ENCODE results near the gene GPC5.

Gene GPC5

GRCh38 chr13:92044351-92044750 is 645.9 kb downstream of the GPC5 start:
- Mint-ChIP-seq H3K4me3 (no peak overlapping the region), H3K27ac (no peak overlapping the region), H3K4me1 (ENCODE audit: low read depth) (no peaks in the 10 kb centered on the region), H3K36me3 (ENCODE audit: low read depth) (no peaks in the 10 kb centered on the region), H3K9me3 (no peaks in the 10 kb centered on the region), H3K27me3 (ENCODE audit: low read depth) (no peaks in the 10 kb centered on the region)

- H3K36me3 Mint-ChIP-seq (ENCODE audit: low read depth), result no peaks in the 10 kb centered on the region
- no peak overlapping the region for H3K27ac Mint-ChIP-seq
- H3K4me3 Mint-ChIP-seq, result no peak overlapping the region
- H3K9me3 Mint-ChIP-seq, result peaks cover 4% of the 10 kb centered on the region
- H3K4me1 Mint-ChIP-seq (ENCODE audit: low read depth), result no peaks in the 10 kb centered on the region
- no peaks in the 10 kb centered on the region for H3K27me3 Mint-ChIP-seq (ENCODE audit: low read depth)
Observed at GRCh38 chr13:92054389-92054788, 656.0 kb downstream of the GPC5 start.

GRCh38 chr13:92074658-92075057 is 676.2 kb downstream of the GPC5 start:
- Mint-ChIP-seq H3K9me3 (no peaks in the 10 kb centered on the region), H3K27me3 (ENCODE audit: low read depth) (no peaks in the 10 kb centered on the region), H3K4me1 (ENCODE audit: low read depth) (no peaks in the 10 kb centered on the region), H3K27ac (no peak overlapping the region), H3K36me3 (ENCODE audit: low read depth) (no peaks in the 10 kb centered on the region), H3K4me3 (no peak overlapping the region)

GRCh38 chr13:92097337-92097903 is 699.0 kb downstream of the GPC5 start:
- no peak overlapping the region for H3K27ac Mint-ChIP-seq
- no peaks in the 10 kb centered on the region for H3K27me3 Mint-ChIP-seq (ENCODE audit: low read depth)
- H3K9me3 Mint-ChIP-seq, result no peaks in the 10 kb centered on the region
- H3K36me3 Mint-ChIP-seq (ENCODE audit: low read depth), result no peaks in the 10 kb centered on the region
- no peaks in the 10 kb centered on the region for H3K4me1 Mint-ChIP-seq (ENCODE audit: low read depth)
- H3K4me3 Mint-ChIP-seq, result no peak overlapping the region

GRCh38 chr13:92101801-92102200 is 703.4 kb downstream of the GPC5 start:
- Mint-ChIP-seq H3K27me3 (ENCODE audit: low read depth) (no peaks in the 10 kb centered on the region), H3K27ac (no peak overlapping the region), H3K36me3 (ENCODE audit: low read depth) (no peaks in the 10 kb centered on the region), H3K4me3 (no peak overlapping the region), H3K4me1 (ENCODE audit: low read depth) (no peaks in the 10 kb centered on the region), H3K9me3 (no peaks in the 10 kb centered on the region)

- H3K4me1 Mint-ChIP-seq (ENCODE audit: low read depth), result no peaks in the 10 kb centered on the region
- no peak overlapping the region for H3K27ac Mint-ChIP-seq
- H3K27me3 Mint-ChIP-seq (ENCODE audit: low read depth), result no peaks in the 10 kb centered on the region
- H3K4me3 Mint-ChIP-seq, result no peak overlapping the region
- H3K36me3 Mint-ChIP-seq (ENCODE audit: low read depth), result no peaks in the 10 kb centered on the region
- no peaks in the 10 kb centered on the region for H3K9me3 Mint-ChIP-seq
Observed at GRCh38 chr13:92103689-92104153, 705.3 kb downstream of the GPC5 start.

GRCh38 chr13:92122186-92122853 is 723.9 kb downstream of the GPC5 start:
- Mint-ChIP-seq H3K36me3 (ENCODE audit: low read depth) (no peaks in the 10 kb centered on the region), H3K4me3 (no peak overlapping the region), H3K27me3 (ENCODE audit: low read depth) (no peaks in the 10 kb centered on the region), H3K4me1 (ENCODE audit: low read depth) (no peaks in the 10 kb centered on the region), H3K27ac (no peak overlapping the region), H3K9me3 (no peaks in the 10 kb centered on the region)

- Mint-ChIP-seq H3K27ac (no peak overlapping the region), H3K4me1 (ENCODE audit: low read depth) (no peaks in the 10 kb centered on the region), H3K9me3 (no peaks in the 10 kb centered on the region), H3K4me3 (no peak overlapping the region), H3K36me3 (ENCODE audit: low read depth) (no peaks in the 10 kb centered on the region), H3K27me3 (ENCODE audit: low read depth) (no peaks in the 10 kb centered on the region)
Observed at GRCh38 chr13:92126399-92126798, 728.0 kb downstream of the GPC5 start.

- Mint-ChIP-seq H3K36me3 (ENCODE audit: low read depth) (no peaks in the 10 kb centered on the region), H3K4me3 (no peak overlapping the region), H3K4me1 (ENCODE audit: low read depth) (no peaks in the 10 kb centered on the region), H3K27me3 (ENCODE audit: low read depth) (no peaks in the 10 kb centered on the region), H3K27ac (no peak overlapping the region), H3K9me3 (no peaks in the 10 kb centered on the region)
Observed at GRCh38 chr13:92135509-92135908, 737.1 kb downstream of the GPC5 start.

GRCh38 chr13:92136449-92137155 is 738.2 kb downstream of the GPC5 start:
- no peak overlapping the region for H3K27ac Mint-ChIP-seq
- H3K27me3 Mint-ChIP-seq (ENCODE audit: low read depth), result no peaks in the 10 kb centered on the region
- no peak overlapping the region for H3K4me3 Mint-ChIP-seq
- H3K9me3 Mint-ChIP-seq, result no peaks in the 10 kb centered on the region
- H3K36me3 Mint-ChIP-seq (ENCODE audit: low read depth), result no peaks in the 10 kb centered on the region
- no peaks in the 10 kb centered on the region for H3K4me1 Mint-ChIP-seq (ENCODE audit: low read depth)

GRCh38 chr13:92137520-92137919 is 739.1 kb downstream of the GPC5 start:
- Mint-ChIP-seq H3K4me1 (ENCODE audit: low read depth) (no peaks in the 10 kb centered on the region), H3K36me3 (ENCODE audit: low read depth) (no peaks in the 10 kb centered on the region), H3K27me3 (ENCODE audit: low read depth) (no peaks in the 10 kb centered on the region), H3K4me3 (no peak overlapping the region), H3K27ac (no peak overlapping the region), H3K9me3 (no peaks in the 10 kb centered on the region)

GRCh38 chr13:92143766-92144165 is 745.3 kb downstream of the GPC5 start:
- Mint-ChIP-seq H3K36me3 (ENCODE audit: low read depth) (no peaks in the 10 kb centered on the region), H3K4me1 (ENCODE audit: low read depth) (no peaks in the 10 kb centered on the region), H3K4me3 (no peak overlapping the region), H3K27me3 (ENCODE audit: low read depth) (no peaks in the 10 kb centered on the region), H3K9me3 (no peaks in the 10 kb centered on the region), H3K27ac (no peak overlapping the region)

GRCh38 chr13:92150606-92151005 is 752.2 kb downstream of the GPC5 start:
- no peak overlapping the region for H3K4me3 Mint-ChIP-seq
- no peaks in the 10 kb centered on the region for H3K36me3 Mint-ChIP-seq (ENCODE audit: low read depth)
- no peak overlapping the region for H3K27ac Mint-ChIP-seq
- no peaks in the 10 kb centered on the region for H3K4me1 Mint-ChIP-seq (ENCODE audit: low read depth)
- H3K27me3 Mint-ChIP-seq (ENCODE audit: low read depth), result no peaks in the 10 kb centered on the region
- H3K9me3 Mint-ChIP-seq, result no peaks in the 10 kb centered on the region

- Mint-ChIP-seq H3K27ac (no peak overlapping the region), H3K4me1 (ENCODE audit: low read depth) (no peaks in the 10 kb centered on the region), H3K4me3 (no peak overlapping the region), H3K36me3 (ENCODE audit: low read depth) (no peaks in the 10 kb centered on the region), H3K9me3 (no peaks in the 10 kb centered on the region), H3K27me3 (ENCODE audit: low read depth) (no peaks in the 10 kb centered on the region)
Observed at GRCh38 chr13:92158346-92158745, 759.9 kb downstream of the GPC5 start.

- Mint-ChIP-seq H3K4me1 (ENCODE audit: low read depth) (no peaks in the 10 kb centered on the region), H3K36me3 (ENCODE audit: low read depth) (no peaks in the 10 kb centered on the region), H3K27me3 (ENCODE audit: low read depth) (no peaks in the 10 kb centered on the region), H3K4me3 (no peak overlapping the region), H3K27ac (no peak overlapping the region), H3K9me3 (no peaks in the 10 kb centered on the region)
Observed at GRCh38 chr13:92164822-92165221, 766.4 kb downstream of the GPC5 start.
